Brain microvascular endothelial cell (primary cell): ENCODE data around the gene GRAP2.
A peak's percentile ranks its signal among the peaks of the same experiment; 100 is the strongest.

Source experiments
- DNase-seq: peaks from one replicate; pipeline ENCODE4 v3.0.0-alpha.2; 2020
- H3K27ac ChIP-seq: fragments of 250-450 bp; sonication (Bioruptor Pico); 2 replicates; pipeline ENCODE4 v1.5.1; 2020; ENCODE audit warnings: mild to moderate bottlenecking, moderate library complexity
- H3K27me3 ChIP-seq: fragments of 250-450 bp; sonication (Bioruptor Pico); replicated peaks from 2 replicates; pipeline ENCODE4 v1.5.1; 2020; ENCODE audit warnings: mild to moderate bottlenecking
- H3K36me3 ChIP-seq: fragments of 250-450 bp; sonication (Bioruptor Pico); replicated peaks from 2 replicates; pipeline ENCODE4 v1.5.1; 2020; ENCODE audit warnings: mild to moderate bottlenecking
- H3K4me3 ChIP-seq: 2 replicates; pipeline ENCODE4 v1.5.1; 2011; ENCODE audit warnings: low read depth, mild to moderate bottlenecking, control low read depth, low read length, moderate library complexity
- in situ Hi-C: cut with HindIII; loops from 2 replicates; pipeline ENCODE4 v1.10.0; 2017; ENCODE audit warnings: low sequenced_read_pairs, low pct_ligation_motif_present
- TF ChIP-seq, protein P1 (sequence below): IDR thresholded peaks from 2 replicates; pipeline ENCODE4 v1.5.1; 2011; ENCODE audit warnings: low read depth, mild to moderate bottlenecking, moderate library complexity, low read length, control low read depth, inconsistent platforms; ENCODE audit errors: missing control alignments

GRAP2 gene

GRCh38 chr22:39925273-39925672 lies 24.4 kb downstream of the GRAP2 start:
- Histone ChIP-seq H3K27ac (no peak overlapping the region), H3K36me3 (no peaks in the 10 kb centered on the region), H3K4me3 (no peak overlapping the region), H3K27me3 (peaks cover 28% of the 10 kb centered on the region)
- in situ Hi-C loops: no loop called here
- no peak for DNase-seq
- TF ChIP-seq, protein P1, sequence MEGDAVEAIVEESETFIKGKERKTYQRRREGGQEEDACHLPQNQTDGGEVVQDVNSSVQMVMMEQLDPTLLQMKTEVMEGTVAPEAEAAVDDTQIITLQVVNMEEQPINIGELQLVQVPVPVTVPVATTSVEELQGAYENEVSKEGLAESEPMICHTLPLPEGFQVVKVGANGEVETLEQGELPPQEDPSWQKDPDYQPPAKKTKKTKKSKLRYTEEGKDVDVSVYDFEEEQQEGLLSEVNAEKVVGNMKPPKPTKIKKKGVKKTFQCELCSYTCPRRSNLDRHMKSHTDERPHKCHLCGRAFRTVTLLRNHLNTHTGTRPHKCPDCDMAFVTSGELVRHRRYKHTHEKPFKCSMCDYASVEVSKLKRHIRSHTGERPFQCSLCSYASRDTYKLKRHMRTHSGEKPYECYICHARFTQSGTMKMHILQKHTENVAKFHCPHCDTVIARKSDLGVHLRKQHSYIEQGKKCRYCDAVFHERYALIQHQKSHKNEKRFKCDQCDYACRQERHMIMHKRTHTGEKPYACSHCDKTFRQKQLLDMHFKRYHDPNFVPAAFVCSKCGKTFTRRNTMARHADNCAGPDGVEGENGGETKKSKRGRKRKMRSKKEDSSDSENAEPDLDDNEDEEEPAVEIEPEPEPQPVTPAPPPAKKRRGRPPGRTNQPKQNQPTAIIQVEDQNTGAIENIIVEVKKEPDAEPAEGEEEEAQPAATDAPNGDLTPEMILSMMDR: no peak

DNA sequence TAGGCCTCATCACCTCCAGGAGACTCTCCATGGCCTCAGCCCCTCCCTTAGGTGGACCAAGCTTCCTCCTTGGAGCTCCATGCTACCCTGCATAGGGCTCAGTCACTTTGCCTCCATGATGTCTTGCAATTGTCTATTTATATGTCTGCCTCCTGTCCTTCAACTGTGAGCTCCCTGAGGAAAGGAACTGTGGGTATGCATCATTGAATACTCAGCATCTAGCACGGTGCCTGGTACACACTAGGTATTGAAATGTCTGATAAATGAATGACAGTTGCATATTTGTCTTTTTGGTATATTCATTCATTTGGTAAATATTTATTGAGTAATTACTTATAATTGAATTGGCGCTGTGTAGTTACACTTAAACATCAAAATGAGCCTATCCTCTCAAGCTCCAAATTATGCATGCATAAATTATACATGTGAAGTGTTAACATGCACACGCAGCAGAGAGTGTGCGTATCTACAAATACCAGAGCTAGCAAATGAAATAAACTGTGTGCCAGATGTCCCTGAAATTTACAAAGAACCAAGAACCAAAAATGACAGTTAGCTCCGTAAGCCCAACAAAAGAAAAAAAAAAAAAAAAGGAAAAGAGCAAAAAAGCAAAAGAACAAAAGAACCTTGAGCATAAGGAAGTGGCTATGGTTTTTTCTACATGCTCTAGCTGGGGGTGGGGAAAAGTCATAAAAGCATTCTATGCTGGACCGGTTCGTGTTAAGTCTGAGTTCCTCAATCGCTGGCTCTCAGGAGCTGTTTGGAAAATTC lies 25.2 kb downstream of the GRAP2 start:
- no peak for DNase-seq
- Histone ChIP-seq H3K27me3 (peaks cover 30% of the 10 kb centered on the region), H3K27ac (no peak overlapping the region), H3K36me3 (no peaks in the 10 kb centered on the region), H3K4me3 (no peak overlapping the region)
- in situ Hi-C loops: no loop called here
- TF ChIP-seq, protein P1: no peak

DNA sequence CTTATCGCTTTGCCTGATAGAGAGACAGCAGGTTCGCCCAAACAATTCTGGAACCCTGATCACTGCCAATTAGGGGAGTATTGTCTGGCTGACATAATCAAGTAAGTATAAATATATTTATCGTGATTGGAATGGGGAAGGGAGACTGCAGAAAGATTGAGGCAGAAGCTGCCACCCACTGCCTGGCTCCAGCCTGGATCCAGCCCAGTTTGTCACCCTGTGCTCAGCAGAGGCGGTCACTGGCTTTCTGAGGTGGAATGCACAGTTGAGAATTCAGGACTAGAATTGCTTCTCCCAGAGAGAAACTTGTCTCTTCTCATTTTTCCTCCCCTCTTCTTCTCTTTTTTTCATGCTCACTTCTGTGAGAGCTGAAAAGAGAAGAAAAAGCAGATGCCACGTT lies 25.9 kb downstream of the GRAP2 start:
- Histone ChIP-seq H3K4me3 (no peak overlapping the region), H3K27ac (no peak overlapping the region), H3K27me3 (peaks cover 30% of the 10 kb centered on the region), H3K36me3 (no peaks in the 10 kb centered on the region)
- in situ Hi-C loops: no loop called here
- TF ChIP-seq, protein P1: no peak
- DNase-seq: no peak

DNA sequence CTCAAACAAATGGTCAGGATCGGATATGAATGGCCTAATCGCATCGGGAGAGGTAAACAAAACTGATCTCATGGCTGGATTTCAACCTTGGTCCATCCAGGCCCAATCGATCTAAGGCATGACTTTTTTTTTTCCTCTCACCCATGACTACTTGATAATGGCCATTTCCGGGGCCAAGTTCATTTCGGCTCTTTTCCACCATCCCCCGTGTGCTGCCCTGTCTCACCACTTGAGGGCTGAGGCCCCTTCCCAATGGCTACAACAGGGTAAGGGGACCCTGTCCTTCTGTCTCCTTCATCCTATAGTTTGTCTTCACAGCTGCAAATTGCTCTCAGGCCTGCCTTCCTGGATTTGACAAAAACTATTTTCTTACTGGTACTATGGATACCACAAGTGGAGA lies 26.7 kb downstream of the GRAP2 start:
- peaks cover 30% of the 10 kb centered on the region for H3K27me3 ChIP-seq
- no peak for DNase-seq
- no peak overlapping the region for H3K4me3 ChIP-seq
- H3K36me3 ChIP-seq: no peaks in the 10 kb centered on the region
- in situ Hi-C loops: no loop called here
- TF ChIP-seq, protein P1: peak; percentile 46
- no peak overlapping the region for H3K27ac ChIP-seq

GRCh38 chr22:39928536-39929520 lies 27.9 kb downstream of the GRAP2 start:
- Histone ChIP-seq H3K27me3 (peaks cover 24% of the 10 kb centered on the region), H3K36me3 (no peaks in the 10 kb centered on the region), H3K4me3 (no peak overlapping the region), H3K27ac (no peak overlapping the region)
- TF ChIP-seq, protein P1: no peak
- in situ Hi-C loops: no loop called here
- DNase-seq: no peak
